Epithelial cell of prostate (primary cell): ENCODE measurements around the gene LRRC47.
"Not testable (repeated sequence)": the region's sequence is repeated elsewhere in the genome, so short reads cannot be mapped to it uniquely, and the experiment has no call there.

ENCODE experiments used
- DNase-seq: peaks from one replicate; pipeline ENCODE4 v3.0.0-alpha.2; 2011; ENCODE audit warnings: low read depth, low spot score
- H3K27ac ChIP-seq: fragments of 450-650 bp; 2 replicates; pipeline ENCODE4 v1.5.1; 2017; ENCODE audit warnings: mild to moderate bottlenecking

Gene LRRC47

GRCh38 chr1:3816331-3817137 lies 20.2 kb upstream of the LRRC47 start:
- no peak overlapping the region for H3K27ac ChIP-seq
- DNase-seq = no peak

- DNase-seq = no peak
Measured at GRCh38 chr1:3814771-3815561, 18.7 kb upstream of the LRRC47 start.

GRCh38 chr1:3814065-3814464 lies 17.8 kb upstream of the LRRC47 start:
- DNase-seq = no peak
- no peak overlapping the region for H3K27ac ChIP-seq

More at GRCh38 chr1:3814771-3815561, 18.7 kb upstream of the LRRC47 start:
- no peak overlapping the region for H3K27ac ChIP-seq

DNA sequence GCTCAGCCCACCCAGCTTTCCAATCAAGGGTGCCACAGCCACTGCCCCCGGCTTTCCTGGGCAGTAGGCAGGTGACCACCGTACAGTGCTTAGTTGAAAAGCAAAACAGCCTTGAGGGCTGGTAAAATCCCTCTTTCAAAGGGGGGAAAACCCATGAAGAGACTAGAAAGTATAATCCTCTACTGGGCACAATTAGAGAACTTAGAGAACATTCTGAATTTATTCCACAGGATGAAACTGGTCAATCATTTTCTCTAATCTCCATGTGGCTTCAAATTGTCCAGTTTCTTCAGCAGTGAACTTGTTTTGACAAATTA lies 15.3 kb upstream of the LRRC47 start:
- no peak overlapping the region for H3K27ac ChIP-seq
- DNase-seq = no peak

- not testable (repeated sequence) for DNase-seq, H3K27ac ChIP-seq
Measured at GRCh38 chr1:3810149-3810761, 14.0 kb upstream of the LRRC47 start.

DNA sequence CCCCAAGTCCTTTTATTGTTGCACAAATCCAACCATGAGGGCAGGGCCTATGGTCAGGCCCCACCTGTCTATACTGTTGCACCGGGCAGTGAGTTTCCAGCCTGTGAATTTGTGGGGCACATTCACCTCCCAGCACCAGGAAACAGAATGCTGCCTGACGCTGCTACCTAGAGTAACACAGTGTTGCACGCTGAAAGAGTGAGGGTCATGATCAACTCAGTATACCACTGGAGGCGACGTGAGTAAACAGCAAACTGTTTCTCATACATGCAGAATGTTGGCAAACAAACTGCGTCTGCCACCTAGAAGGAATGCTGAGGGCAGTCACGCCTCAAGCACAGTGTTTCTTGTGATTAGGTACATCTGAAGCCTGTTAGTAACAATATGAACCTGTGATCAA lies 13.4 kb upstream of the LRRC47 start:
- DNase-seq = no peak
- H3K27ac ChIP-seq = no peak overlapping the region

DNA sequence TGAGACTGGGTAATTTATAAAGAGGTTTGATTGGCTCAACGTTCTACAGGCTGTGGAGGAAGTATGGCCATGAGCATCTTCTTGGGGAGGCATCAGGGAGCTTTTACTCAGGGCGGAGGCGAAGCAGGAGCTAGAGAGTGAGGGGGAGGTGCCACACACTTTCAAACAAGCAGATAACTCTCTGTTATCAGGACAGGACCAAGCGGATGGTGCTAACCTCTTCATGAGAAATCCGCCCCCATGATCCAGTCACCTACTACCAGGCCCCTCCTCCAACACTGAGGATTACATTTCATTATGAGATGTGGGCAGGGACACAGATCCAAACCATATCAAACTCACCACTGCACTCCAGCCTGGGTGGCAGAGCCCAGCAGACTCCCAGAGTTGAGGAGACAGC lies 11.5 kb upstream of the LRRC47 start:
- DNase-seq = no peak
- H3K27ac ChIP-seq = no peak overlapping the region

DNA sequence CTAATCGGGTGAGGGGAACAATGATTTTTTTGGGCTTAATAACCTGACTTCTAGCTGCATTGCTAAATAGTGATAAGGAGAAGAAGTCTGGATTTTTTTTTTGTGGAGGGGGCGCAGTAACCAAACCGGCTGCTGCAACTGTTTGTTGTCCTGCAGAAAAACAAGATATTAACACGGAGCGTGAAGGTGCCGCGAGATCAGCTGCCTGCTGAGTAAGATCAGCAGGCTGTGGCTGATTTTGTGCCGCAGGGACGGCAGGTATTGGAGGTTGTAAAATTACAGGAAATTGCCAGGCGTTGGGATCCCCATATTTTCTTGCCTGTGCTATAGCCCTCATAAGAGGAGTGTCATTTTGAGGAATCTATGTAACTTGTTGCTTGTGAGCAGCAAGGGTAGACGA lies 8.7 kb upstream of the LRRC47 start:
- DNase-seq = no peak

DNA sequence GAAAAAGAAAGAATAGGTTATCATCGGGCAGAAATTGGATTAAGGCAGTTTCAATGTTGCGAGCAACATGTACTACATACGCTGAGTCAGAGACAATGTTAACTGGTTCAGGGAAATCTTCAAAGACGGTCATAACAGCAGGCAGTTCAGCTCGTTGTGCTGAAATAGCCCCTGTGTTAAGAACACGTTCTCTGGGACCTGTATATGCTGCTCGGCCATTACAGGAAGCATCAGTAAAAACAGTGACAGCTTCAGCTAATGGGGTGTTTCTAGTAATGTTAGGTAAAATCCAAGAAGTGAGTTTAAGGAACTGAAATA lies 8.3 kb upstream of the LRRC47 start:
- H3K27ac ChIP-seq, DNase-seq: not testable (repeated sequence)

More for the DNA sequence above, 8.7 kb upstream of the LRRC47 start:
- no peak overlapping the region for H3K27ac ChIP-seq

DNA sequence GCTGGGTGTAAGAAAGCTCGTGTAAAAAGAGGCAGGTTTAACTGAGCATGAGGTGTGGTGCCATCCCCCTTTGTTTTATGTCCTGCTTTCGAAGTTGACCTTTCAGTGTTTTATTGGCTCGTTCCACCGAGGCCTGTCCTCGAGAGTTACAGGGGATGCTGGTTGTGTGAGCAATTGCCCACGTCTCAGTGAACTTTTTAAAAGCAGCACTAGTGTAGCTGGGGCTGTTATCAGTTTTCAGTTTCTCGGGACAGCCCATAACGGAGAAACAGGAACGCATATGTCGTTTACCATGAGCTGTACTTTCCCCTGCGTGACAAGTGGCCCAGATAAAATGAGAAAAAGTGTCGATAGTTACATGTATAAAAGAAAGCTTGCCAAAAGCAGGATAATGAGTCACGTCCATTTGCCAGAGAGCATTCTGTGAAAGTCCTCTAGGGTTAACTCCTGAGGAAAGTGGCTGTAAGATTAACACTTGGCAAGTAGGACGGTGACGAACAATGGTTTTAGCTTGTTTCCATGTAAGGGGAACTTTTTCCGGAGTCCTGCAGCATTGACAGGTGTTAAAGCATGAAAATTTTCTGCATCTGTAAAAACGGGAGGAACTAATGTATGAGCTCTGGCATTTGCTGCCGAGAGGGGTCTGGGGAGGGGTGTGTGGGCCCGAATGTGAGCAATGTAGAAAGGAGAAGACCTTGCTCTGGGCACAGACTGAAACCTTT lies 7.8 kb upstream of the LRRC47 start:
- H3K27ac ChIP-seq = no peak overlapping the region
- no peak for DNase-seq

GRCh38 chr1:3800795-3801194 lies 4.5 kb upstream of the LRRC47 start:
- H3K27ac ChIP-seq, DNase-seq: not testable (repeated sequence)

DNA sequence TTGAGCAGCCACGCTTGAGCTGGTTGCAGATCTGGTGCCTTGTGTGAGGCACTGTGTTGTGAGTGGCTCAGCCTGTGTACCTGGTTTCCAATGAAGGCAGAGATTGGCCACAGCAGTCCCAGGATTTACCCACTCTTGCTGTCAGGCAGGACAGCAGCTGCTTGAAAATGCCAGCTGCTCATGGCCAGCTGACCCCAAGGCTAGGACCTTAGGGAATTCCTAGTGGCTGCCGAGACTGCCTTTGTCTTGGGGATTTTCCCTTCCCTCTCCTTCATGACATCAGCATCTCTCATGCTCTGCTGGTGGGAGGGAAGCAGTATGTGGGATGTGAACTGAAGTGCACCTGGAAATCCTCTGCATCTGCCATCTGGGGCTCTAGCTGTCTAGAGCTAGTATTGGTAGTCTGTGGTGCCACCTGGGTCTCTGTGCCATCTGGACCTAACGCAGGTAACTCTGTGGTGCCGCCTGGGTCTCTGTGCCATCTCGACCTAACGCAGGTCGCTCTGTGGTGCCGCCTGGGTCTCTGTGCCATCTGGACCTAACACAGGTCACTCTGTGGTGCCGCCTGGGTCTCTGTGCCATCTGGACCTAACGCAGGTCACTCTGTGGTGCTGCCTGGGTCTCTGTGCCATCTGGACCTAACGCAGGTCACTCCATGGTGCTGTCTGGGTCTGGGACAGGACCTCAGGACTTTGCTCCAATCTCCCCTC lies 3.8 kb upstream of the LRRC47 start:
- DNase-seq = no peak
- no peak overlapping the region for H3K27ac ChIP-seq

- DNase-seq = no peak
Measured at GRCh38 chr1:3795453-3796214, 664 bp downstream of the LRRC47 start.

DNA sequence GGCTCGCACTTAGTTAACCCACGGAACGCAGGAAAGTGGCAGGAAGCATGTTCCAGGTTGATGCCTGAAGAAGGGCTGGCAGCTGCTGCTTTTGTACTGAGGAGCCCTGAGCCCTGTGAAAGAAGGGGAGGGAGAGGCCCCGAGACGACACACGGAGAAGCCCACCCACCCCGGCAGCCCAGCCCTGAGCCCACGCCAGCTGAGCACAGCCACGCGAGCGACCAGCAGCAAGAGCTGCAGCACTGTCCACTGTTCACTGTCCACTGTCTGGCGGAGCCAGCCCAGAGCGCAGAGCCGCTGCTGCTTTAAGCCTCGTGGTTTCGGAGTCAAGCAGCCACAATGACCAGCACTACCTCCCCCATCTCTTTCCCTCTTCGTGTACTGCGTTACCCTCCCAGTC lies 5.3 kb downstream of the LRRC47 start:
- H3K27ac ChIP-seq = no peak overlapping the region
- DNase-seq = no peak

More at GRCh38 chr1:3795453-3796214, 664 bp downstream of the LRRC47 start:
- H3K27ac ChIP-seq = peak overlapping the region; percentile 33

- no peak overlapping the region for H3K27ac ChIP-seq
- no peak for DNase-seq
Measured at GRCh38 chr1:3790500-3790923, 5.8 kb downstream of the LRRC47 start.

- DNase-seq = no peak
Measured at GRCh38 chr1:3789421-3790300, 6.6 kb downstream of the LRRC47 start.

DNA sequence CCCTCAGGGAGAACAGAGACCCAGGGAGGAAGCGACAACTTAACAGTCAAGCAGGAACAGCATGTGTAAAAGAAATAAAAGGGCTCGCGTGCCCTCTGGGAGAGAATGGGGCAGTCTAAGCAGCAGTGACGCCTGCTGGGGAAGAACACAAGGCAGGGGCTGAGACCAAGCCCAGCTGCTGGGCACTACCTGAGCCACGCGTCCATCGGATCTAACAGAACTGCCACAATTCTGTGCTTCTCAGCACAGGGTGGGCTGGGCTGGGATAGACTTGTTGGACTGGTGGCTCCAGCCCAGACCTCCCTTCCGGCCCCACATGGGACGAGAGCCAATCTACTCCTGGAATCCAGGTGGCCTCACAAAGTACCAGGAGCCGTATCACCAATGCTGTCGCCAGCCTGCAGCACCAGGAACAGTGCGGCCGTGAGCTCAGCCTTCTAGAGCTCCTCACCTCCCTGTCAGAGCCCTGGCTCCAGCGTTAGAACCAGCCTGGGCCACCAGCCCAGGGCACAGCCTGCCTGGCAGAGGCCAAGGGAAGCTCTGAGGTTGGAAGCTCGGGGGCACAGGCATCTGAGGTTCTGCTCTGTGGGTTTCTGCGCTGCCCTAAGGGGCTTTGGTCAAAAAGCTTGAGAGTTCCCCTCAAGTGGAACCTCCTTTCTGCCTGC lies 7.4 kb downstream of the LRRC47 start:
- H3K27ac ChIP-seq = peak overlapping the region; percentile 30
- DNase-seq = no peak

More at GRCh38 chr1:3789421-3790300, 6.6 kb downstream of the LRRC47 start:
- H3K27ac ChIP-seq = peak overlapping the region; percentile 30
